ENCODE data around the gene DUOX2.
A peak's percentile ranks its signal among the peaks of the same experiment; 100 is the strongest.
"Not testable (repeated sequence)": the region's sequence is repeated elsewhere in the genome, so short reads cannot be mapped to it uniquely, and the experiment has no call there.

DUOX2 gene

GRCh38 chr15:45102226-45102625 is 11.7 kb downstream of the DUOX2 start:
- no peak for DNase-seq (ENCODE audit: low spot score)

- no peak for DNase-seq (ENCODE audit: low spot score)
Measured at GRCh38 chr15:45101749-45102148, 12.2 kb downstream of the DUOX2 start.

GRCh38 chr15:45100884-45101625 is 12.9 kb downstream of the DUOX2 start:
- no peak for DNase-seq (ENCODE audit: low spot score)

GRCh38 chr15:45099549-45100165 is 14.3 kb downstream of the DUOX2 start:
- DNase-seq (ENCODE audit: low spot score), result no peak

- DNase-seq (ENCODE audit: low spot score), result no peak
Measured at GRCh38 chr15:45097466-45097865, 16.5 kb downstream of the DUOX2 start.

- DNase-seq (ENCODE audit: low spot score), result no peak
Measured at GRCh38 chr15:45095661-45096060, 18.3 kb downstream of the DUOX2 start.

GRCh38 chr15:45094358-45094730 is 19.6 kb downstream of the DUOX2 start:
- no peak for DNase-seq (ENCODE audit: low spot score)

- DNase-seq (ENCODE audit: low spot score), result no peak
Measured at GRCh38 chr15:45093622-45094357, 20.2 kb downstream of the DUOX2 start.

GRCh38 chr15:45093013-45093412 is 21.0 kb downstream of the DUOX2 start:
- DNase-seq (ENCODE audit: low spot score), result no peak

- DNase-seq (ENCODE audit: low spot score), result no peak
Measured at GRCh38 chr15:45091576-45091975, 22.4 kb downstream of the DUOX2 start.

GRCh38 chr15:45091161-45091560 is 22.8 kb downstream of the DUOX2 start:
- DNase-seq (ENCODE audit: low spot score), result no peak

GRCh38 chr15:45089712-45090373 is 24.1 kb downstream of the DUOX2 start:
- DNase-seq (ENCODE audit: low spot score), result no peak

GRCh38 chr15:45088801-45089711 is 24.9 kb downstream of the DUOX2 start:
- peak; percentile 57 for DNase-seq (ENCODE audit: low spot score)

- no peak for DNase-seq (ENCODE audit: low spot score)
Measured at GRCh38 chr15:45087513-45087912, 26.5 kb downstream of the DUOX2 start.

GRCh38 chr15:45084163-45084562 is 29.8 kb downstream of the DUOX2 start:
- DNase-seq (ENCODE audit: low spot score), result no peak

GRCh38 chr15:45083223-45083622 is 30.7 kb downstream of the DUOX2 start:
- DNase-seq (ENCODE audit: low spot score), result no peak

GRCh38 chr15:45082412-45082811 is 31.6 kb downstream of the DUOX2 start:
- not testable (repeated sequence) for DNase-seq (ENCODE audit: low spot score)

- DNase-seq (ENCODE audit: low spot score), result not testable (repeated sequence)
Measured at GRCh38 chr15:45080593-45080992, 33.4 kb downstream of the DUOX2 start.

- not testable (repeated sequence) for DNase-seq (ENCODE audit: low spot score)
Measured at GRCh38 chr15:45079628-45080246, 34.2 kb downstream of the DUOX2 start.

GRCh38 chr15:45079201-45079600 is 34.8 kb downstream of the DUOX2 start:
- DNase-seq (ENCODE audit: low spot score), result not testable (repeated sequence)

- DNase-seq (ENCODE audit: low spot score), result not testable (repeated sequence)
Measured at GRCh38 chr15:45077391-45077790, 36.6 kb downstream of the DUOX2 start.
